HCT116 (cell line): Measurements from ENCODE around the gene DHX58. TPM values are rescaled to one million over a fixed set of nuclear protein-coding genes. Genes with fewer than 3 reads are reported as not detected.
A peak's percentile ranks its signal among the peaks of the same experiment; 100 is the strongest.

Source experiments
- ATAC-seq: fragments of 200-7000 bp; cut with Tn5 transposase; 2 replicates; pipeline ENCODE4 v1.9.1; 2020; ENCODE audit warnings: mild to moderate bottlenecking, moderate library complexity
- BruUV-seq: library from RNA; stranded (reverse); fragments of 400-500 nt; replicated peaks from 2 replicates; lab custom pipeline; 2021; lab: Mats Ljungman, UMichigan
- CTCF ChIA-PET: fragments of 300-600 bp; sonication (Branson Sonifier 250); formaldehyde crosslinking; loops from one replicate; lab custom pipeline; 2021; ENCODE audit warnings: antibody characterized with exemption; lab: Charles Lee
- POLR2A ChIA-PET: fragments of 300-600, 350-600 bp; sonication (Branson Sonifier 250); formaldehyde crosslinking; loops from one replicate; lab custom pipeline; 2021; ENCODE audit warnings: antibody characterized with exemption; lab: Charles Lee
- RAD21 ChIA-PET, 2 experiments: fragments of 300-600 bp; sonication (Branson Sonifier 250); formaldehyde crosslinking; loops; one replicate each; lab custom pipeline; 2023; ENCODE audit warnings: low total read pairs in 2 of 2; ENCODE audit not compliant: uncharacterized antibody in 2 of 2, unreplicated experiment in 2 of 2, low non-redundant PET in 1 of 2; lab: Charles Lee
- DNase-seq: peaks from one replicate; pipeline ENCODE4 v3.0.0-alpha.2; 2010; ENCODE audit warnings: low read depth, low spot score
- H2AFZ ChIP-seq: fragments of 200-600 bp; shearing (Covaris generic), sonication (generic); 2 replicates; pipeline ENCODE4 v1.6.1; 2017; ENCODE audit warnings: low read depth, mixed run types, mixed read lengths, antibody characterized with exemption, low read length; ENCODE audit not compliant: poor library complexity, severe bottlenecking
- H3K27ac ChIP-seq: 2 replicates; pipeline ENCODE4 v1.5.1; 2012; ENCODE audit warnings: low read depth, low read length
- H3K27me3 ChIP-seq: fragments of 200-600 bp; sonication (generic); 2 replicates; pipeline ENCODE4 v1.6.1; 2016; ENCODE audit warnings: mixed run types, low read length, mixed read lengths; ENCODE audit not compliant: insufficient read depth
- H3K36me3 ChIP-seq, 2 experiments: fragments of 200-500 bp in 1 of 2; fragments of 200-600 bp in 1 of 2; sonication (Bioruptor generic) in 1 of 2; sonication (generic) in 1 of 2; 2 replicates each; pipeline versions ENCODE4 v1.5.1 to v1.6.1; 2014 to 2016; ENCODE audit warnings: low read length in 2 of 2, inconsistent platforms in 1 of 2, mixed read lengths in 1 of 2, mixed run types in 1 of 2; ENCODE audit not compliant: insufficient read depth in 2 of 2, control insufficient read depth in 1 of 2
- H3K4me1 ChIP-seq, 2 experiments: fragments of 200-600 bp in 1 of 2; sonication (generic) in 1 of 2; 2 replicates each; pipeline versions ENCODE4 v1.5.1 to v1.6.1; 2012 to 2017; ENCODE audit warnings: low read length in 2 of 2, inconsistent platforms in 1 of 2, mild to moderate bottlenecking in 1 of 2, mixed read lengths in 1 of 2, mixed run types in 1 of 2, moderate library complexity in 1 of 2; ENCODE audit not compliant: insufficient read depth in 2 of 2, control insufficient read depth in 1 of 2
- H3K4me2 ChIP-seq: fragments of 200-600 bp; sonication (generic); 2 replicates; pipeline ENCODE4 v1.6.1; 2017; ENCODE audit warnings: mixed run types, low read length, mixed read lengths
- H3K4me3 ChIP-seq, 2 experiments: fragments of 200-600 bp in 1 of 2; sonication (generic) in 1 of 2; replicated peaks in 1 of 2; 2 replicates each; pipeline ENCODE4 v1.5.1; 2011 to 2016; ENCODE audit warnings: low read length in 2 of 2, control low read depth in 1 of 2, low read depth in 1 of 2, mild to moderate bottlenecking in 1 of 2, mixed read lengths in 1 of 2, mixed run types in 1 of 2
- H3K79me2 ChIP-seq: fragments of 200-600 bp; sonication (generic); 2 replicates; pipeline ENCODE4 v1.6.1; 2017; ENCODE audit warnings: mild to moderate bottlenecking, mixed run types, low read length, moderate library complexity, mixed read lengths; ENCODE audit not compliant: insufficient read depth
- H3K9ac ChIP-seq: fragments of 200-600 bp; sonication (generic); 2 replicates; pipeline ENCODE4 v1.6.1; 2016; ENCODE audit warnings: low read length, mixed read lengths
- H3K9me2 ChIP-seq: fragments of 200-600 bp; sonication (generic), shearing (Covaris generic); 2 replicates; pipeline ENCODE4 v1.6.1; 2017; ENCODE audit warnings: mixed run types, mild to moderate bottlenecking, moderate library complexity; ENCODE audit not compliant: insufficient read depth
- H3K9me3 ChIP-seq, 2 experiments: fragments of 200-500 bp in 1 of 2; fragments of 200-600 bp in 1 of 2; sonication (Bioruptor generic) in 1 of 2; sonication (generic) in 1 of 2; 2 replicates each; pipeline ENCODE4 v1.6.1; 2014 to 2017; ENCODE audit warnings: low read length in 2 of 2, mixed read lengths in 2 of 2, inconsistent platforms in 1 of 2, low read depth in 1 of 2, mild to moderate bottlenecking in 1 of 2, mixed run types in 1 of 2, moderate library complexity in 1 of 2; ENCODE audit not compliant: control insufficient read depth in 1 of 2, insufficient read depth in 1 of 2
- H4K20me1 ChIP-seq: fragments of 200-600 bp; sonication (generic), shearing (Covaris generic); 2 replicates; pipeline ENCODE4 v1.6.1; 2017; ENCODE audit warnings: mixed run types, mild to moderate bottlenecking, moderate library complexity; ENCODE audit not compliant: insufficient read depth
- CTCF ChIP-seq, 3 experiments: fragments of 200-600 bp in 1 of 3; sonication (generic) in 1 of 3; IDR thresholded peaks in 2 of 3; conservative IDR thresholded peaks in 1 of 3; 2 replicates each; pipeline ENCODE4 v1.5.1; 2012 to 2017; ENCODE audit warnings: low read depth in 2 of 3, low read length in 2 of 3, antibody characterized with exemption in 1 of 3, borderline replicate concordance in 1 of 3, control low read depth in 1 of 3, mild to moderate bottlenecking in 1 of 3, mixed read lengths in 1 of 3, mixed run types in 1 of 3, moderate library complexity in 1 of 3; ENCODE audit not compliant: insufficient read depth in 1 of 3
- POLR2AphosphoS5 ChIP-seq: IDR thresholded peaks from 2 replicates; pipeline ENCODE4 v1.6.1; 2011; ENCODE audit warnings: mild to moderate bottlenecking, low read depth, low read length, moderate library complexity
- RAD21 ChIP-seq: IDR thresholded peaks from 2 replicates; pipeline ENCODE4 v1.6.1; 2012; ENCODE audit warnings: low read depth, mild to moderate bottlenecking
- REST ChIP-seq: IDR thresholded peaks from 2 replicates; pipeline ENCODE4 v1.6.1; 2012; ENCODE audit warnings: low read depth
- intact Hi-C: fragments of 100-400 bp; cut with micrococcal nuclease; formaldehyde crosslinking; loops from 2 replicates; pipeline ENCODE4 v1.10.0; 2022
- total RNA-seq: library from RNA; stranded (reverse); gene quantifications from one replicate; pipeline ENCODE4 v1.2.1, GENCODE V29; 2021; ENCODE audit not compliant: unreplicated experiment

The DHX58 gene
- total RNA-seq, 1 experiment from 2014 or later, result 1.2 TPM

- Histone ChIP-seq H3K4me1 (peaks cover 5 to 24% of the 10 kb centered on the region in 2 experiments; a peak in 3 of 4 replicates), H3K4me2 (no peak overlapping the region), H3K27ac (no peak overlapping the region), H3K9me2 (no peaks in the 10 kb centered on the region), H3K27me3 (no peaks in the 10 kb centered on the region), H3K36me3 (peaks cover 3 to 11% of the 10 kb centered on the region in 2 experiments), H3K9me3 (no peaks in the 10 kb centered on the region), H4K20me1 (no peaks in the 10 kb centered on the region), H3K9ac (no peak overlapping the region), H3K4me3 (no peak overlapping the region), H2AFZ (no peak overlapping the region), H3K79me2 (no peaks in the 10 kb centered on the region)
- TF ChIP-seq RAD21, result peak; percentile 84
- TF ChIP-seq REST, result no peak
- TF ChIP-seq POLR2AphosphoS5, result no peak
- TF ChIP-seq CTCF (IDR thresholded peaks at IDR 0.05 in 2 of 3, conservative IDR thresholded peaks at IDR 0.05 in 1 of 3; ENCODE audit: borderline replicate concordance in 1 of 3, insufficient read depth in 1 of 3, low read depth in 2 of 3, low read length in 2 of 3), result peak; percentile 74 to 81 (median 75)
- intact Hi-C loops, result loop anchor here (1.0 to 5.0 kb wide), 3 partner anchors 92 to 410 kb away; no protein-coding TSS in a partner anchor
- ChIA-PET CTCF (interaction anchor here (1.1 kb wide), 1 partner anchor 10 kb away, joined by 3 read pairs; no protein-coding TSS in a partner anchor), POLR2A (no interaction called here), RAD21 (no interaction called here)
- BruUV-seq, result no TSS peak
- ATAC-seq (peak; percentile 43), DNase-seq (peak; percentile 44)
These were observed 4.3 kb upstream of the DHX58 start for GRCh38 chr17:42116705-42117396.
